HL-60 (cell line): Measurements from ENCODE around the gene EBF3.

ENCODE experiments used
- DNase-seq, 2 experiments: peaks; one replicate each; pipeline ENCODE4 v3.0.0-alpha.2; 2010 to 2020; ENCODE audit warnings: low read depth in 1 of 2, low spot score in 1 of 2
- H3K27ac ChIP-seq: fragments of 250-450 bp; sonication (Bioruptor Pico); replicated peaks from 2 replicates; pipeline ENCODE4 v1.5.1; 2020; ENCODE audit warnings: mild to moderate bottlenecking, moderate library complexity
- H3K27me3 ChIP-seq: fragments of 250-450 bp; sonication (Bioruptor Pico); 2 replicates; pipeline ENCODE4 v1.5.1; 2021; ENCODE audit warnings: mild to moderate bottlenecking, moderate library complexity; ENCODE audit not compliant: insufficient read depth, poor library complexity, severe bottlenecking
- H3K4me3 ChIP-seq: replicated peaks from 2 replicates; pipeline ENCODE4 v1.5.1; 2011; ENCODE audit warnings: mild to moderate bottlenecking, control low read depth, low read length; ENCODE audit not compliant: insufficient read depth
- CTCF ChIP-seq: IDR thresholded peaks from one replicate; pipeline ENCODE4 v1.5.1; 2011; ENCODE audit warnings: low read length, control low read depth, inconsistent platforms; ENCODE audit not compliant: insufficient read depth
- GABPA ChIP-seq: IDR thresholded peaks from 2 replicates; pipeline ENCODE4 v1.6.1; 2012; ENCODE audit warnings: low read depth
- POLR2AphosphoS5 ChIP-seq: IDR thresholded peaks from 2 replicates; pipeline ENCODE4 v1.6.1; 2012; ENCODE audit warnings: low read depth
- REST ChIP-seq: IDR thresholded peaks from 2 replicates; pipeline ENCODE4 v1.6.1; 2012; ENCODE audit warnings: low read depth; ENCODE audit not compliant: insufficient replicate concordance
- SPI1 ChIP-seq: IDR thresholded peaks from 2 replicates; pipeline ENCODE4 v1.6.1; 2012; ENCODE audit warnings: low read depth, mild to moderate bottlenecking, borderline replicate concordance

The EBF3 gene

GRCh38 chr10:130010653-130011052 lies 46.6 kb upstream of the EBF3 start:
- Histone ChIP-seq H3K27me3 (peaks cover 2% of the 10 kb centered on the region), H3K4me3 (no peak overlapping the region), H3K27ac (no peak overlapping the region)
- no peak for TF ChIP-seq POLR2AphosphoS5
- TF ChIP-seq REST = no peak
- no peak for TF ChIP-seq CTCF
- TF ChIP-seq SPI1 = no peak
- no peak for TF ChIP-seq GABPA
- DNase-seq = no peak

- Histone ChIP-seq H3K4me3 (no peak overlapping the region), H3K27ac (no peak overlapping the region), H3K27me3 (peaks cover 2% of the 10 kb centered on the region)
- DNase-seq = no peak
- no peak for TF ChIP-seq GABPA
Measured at GRCh38 chr10:130009228-130009627, 45.2 kb upstream of the EBF3 start.

GRCh38 chr10:130003787-130004613 lies 39.9 kb upstream of the EBF3 start:
- H3K4me3 ChIP-seq = no peak overlapping the region
- H3K27me3 ChIP-seq = peaks cover 2% of the 10 kb centered on the region
- H3K27ac ChIP-seq = no peak overlapping the region
- no peak for DNase-seq
- no peak for TF ChIP-seq SPI1
- no peak for TF ChIP-seq GABPA
- no peak for TF ChIP-seq REST
- TF ChIP-seq CTCF = no peak
- no peak for TF ChIP-seq POLR2AphosphoS5

GRCh38 chr10:130003166-130003565 lies 39.1 kb upstream of the EBF3 start:
- no peak for DNase-seq
- no peak overlapping the region for H3K4me3 ChIP-seq
- peaks cover 2% of the 10 kb centered on the region for H3K27me3 ChIP-seq
- no peak overlapping the region for H3K27ac ChIP-seq
- TF ChIP-seq SPI1 (no peak), CTCF (no peak), REST (no peak), POLR2AphosphoS5 (no peak), GABPA (no peak)
